Adrenal gland (tissue), 12 donors: ENCODE data around the gene RSPO1. TPM values are rescaled to one million over a fixed set of nuclear protein-coding genes. Genes with fewer than 3 reads are reported as not detected.

Source experiments
- DNase-seq, 7 donors: peaks; one replicate each; pipeline ENCODE4 v3.0.0-alpha.2; 2019 to 2020
- H3K27ac ChIP-seq, 5 donors: fragments of 200-600 bp; sonication (generic) in 4 of 5; 1 replicate in 3 of 5; 2 replicates in 2 of 5; pipeline versions ENCODE4 v1.5.1 to v1.8.0; 2016 to 2020; ENCODE audit warnings: mild to moderate bottlenecking in 1 of 5
- H3K27me3 ChIP-seq: fragments of 200-600 bp; 2 replicates; pipeline ENCODE4 v1.8.0; 2021
- H3K36me3 ChIP-seq, 2 donors: fragments of 200-600 bp; replicated peaks in 1 of 2; 1 replicate in 1 of 2; 2 replicates in 1 of 2; pipeline versions ENCODE4 v1.5.1 to v1.8.0; 2018 to 2022
- H3K4me1 ChIP-seq, 2 donors: fragments of 200-600 bp; replicated peaks in 1 of 2; 1 replicate in 1 of 2; 2 replicates in 1 of 2; pipeline versions ENCODE4 v1.5.1 to v1.8.0; 2018 to 2021
- H3K4me3 ChIP-seq, 4 donors: fragments of 200-600 bp; sonication (generic) in 3 of 4; one replicate each; pipeline ENCODE4 v1.5.1; 2016 to 2018
- H3K9me3 ChIP-seq, 3 donors: fragments of 200-600 bp; sonication (generic) in 1 of 3; replicated peaks in 1 of 3; 1 replicate in 2 of 3; 2 replicates in 1 of 3; pipeline versions ENCODE4 v1.5.1 to v1.8.0; 2016 to 2021
- POLR2A ChIP-seq, 2 donors: fragments of 450-650 bp; IDR thresholded peaks; one replicate each; pipeline ENCODE4 v1.6.1; 2017; ENCODE audit warnings: antibody characterized with exemption in 2 of 2, mild to moderate bottlenecking in 2 of 2, moderate library complexity in 1 of 2
- WGBS, 4 donors: extraction: QIAGEN DNeasy Blood & Tissue Kit in 2 of 4; methylation state at CpG; one replicate each; pipeline versions ENCODE4 v1.1.5 to v1.1.7; 2013 to 2017; 5-methylcytosine and 5-hydroxymethylcytosine counted together
- intact Hi-C, 2 donors: fragments of 100-400 bp; cut with DNase I; formaldehyde crosslinking; loops; one replicate each; pipeline versions ENCODE4 v1.14.1 to v1.15.0; 2022 to 2023
- polyA plus RNA-seq, 3 donors: library from polyadenylated mRNA; stranded (reverse); fragments of 200-250 nt in 2 of 3; fragments of 350-450 nt in 1 of 3; fragmentation: Illumina TruSeq in 1 of 3; extraction: RNeasy Lipid Tissue Mini Kit (QIAGEN cat#74804) in 1 of 3; gene quantifications; one replicate each; pipeline ENCODE4 v1.2.3, GENCODE V29; 2013 to 2014
- total RNA-seq, 9 donors: library from RNA; depleted of rRNA in 4 of 9; stranded (reverse); fragments of >200 nt in 4 of 9; fragments of 120-200 nt in 1 of 9; fragmentation: NEBNext Ultra II Directional in 1 of 9; extraction: Animal tissue kit (Norgen Biotek cat#: 25700) in 1 of 9; gene quantifications; one replicate each; pipeline versions ENCODE4 v1.1.0 to v1.2.4, GENCODE V29; 2013 to 2023
- TF ChIP-seq, protein P1 (sequence below), 6 experiments: fragments of 450-650 bp in 4 of 6; fragments of 200-600 bp in 2 of 6; sonication (generic) in 1 of 6; IDR thresholded peaks; 1 replicate in 5 of 6; 2 replicates in 1 of 6; pipeline versions ENCODE4 v1.5.1 to v1.8.0; 2016 to 2021; ENCODE audit warnings: antibody characterized with exemption in 6 of 6, mild to moderate bottlenecking in 2 of 6, moderate library complexity in 1 of 6
- donor health status: healthy with polysubstance abuse.
- donor health status: Bipolar disorder and iron deficiency.
- donor health status: DM: yes; HTN: yes; CAD: no.
- donor health status: DM: no; HTN: no; CAD: no.
- donor health status: DM: no; HTN: no; CAD: no.
- donor health status: DM: yes; HTN: yes; CAD: no.

RSPO1 gene
- total and polyA plus RNA-seq, 12 donors = 0.11 to 0.51 (median 0.18) TPM; not detected in 4

DNA sequence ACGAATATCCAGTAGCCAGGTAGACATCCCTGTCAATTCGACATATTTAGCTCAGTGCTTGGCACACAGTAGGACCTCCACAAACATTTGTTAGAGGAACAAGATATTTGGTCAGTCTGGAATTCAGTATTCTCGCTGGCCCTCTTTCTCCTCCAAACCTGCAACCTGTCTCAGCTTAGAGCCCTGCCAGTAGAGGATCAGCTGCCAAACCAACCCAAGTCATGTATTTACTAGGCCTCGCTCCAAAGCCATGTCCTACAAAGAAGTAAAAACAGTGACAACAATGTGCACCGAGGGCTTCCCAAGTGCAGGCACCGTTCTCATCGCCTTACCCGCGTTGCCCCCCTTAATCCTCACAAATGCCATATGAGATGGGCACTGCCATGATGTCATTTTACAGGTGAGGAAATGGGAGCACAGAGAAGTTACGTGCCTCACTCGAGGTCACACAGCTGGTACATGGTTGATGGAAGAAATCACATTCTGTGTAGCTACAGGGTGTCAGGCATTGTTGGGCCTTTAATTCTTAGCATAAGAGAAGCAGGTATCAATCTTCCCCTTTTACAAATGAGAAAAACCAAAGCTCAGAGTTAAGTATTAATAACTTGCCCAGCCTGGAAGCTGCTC is 31.7 kb upstream of the RSPO1 start:
- Histone ChIP-seq H3K36me3 (no peaks in the 10 kb centered on the region), H3K27ac (no peak overlapping the region), H3K9me3 (no peaks in the 10 kb centered on the region), H3K27me3 (no peaks in the 10 kb centered on the region), H3K4me1 (no peaks in the 10 kb centered on the region), H3K4me3 (no peak overlapping the region)
- TF ChIP-seq, protein P1, sequence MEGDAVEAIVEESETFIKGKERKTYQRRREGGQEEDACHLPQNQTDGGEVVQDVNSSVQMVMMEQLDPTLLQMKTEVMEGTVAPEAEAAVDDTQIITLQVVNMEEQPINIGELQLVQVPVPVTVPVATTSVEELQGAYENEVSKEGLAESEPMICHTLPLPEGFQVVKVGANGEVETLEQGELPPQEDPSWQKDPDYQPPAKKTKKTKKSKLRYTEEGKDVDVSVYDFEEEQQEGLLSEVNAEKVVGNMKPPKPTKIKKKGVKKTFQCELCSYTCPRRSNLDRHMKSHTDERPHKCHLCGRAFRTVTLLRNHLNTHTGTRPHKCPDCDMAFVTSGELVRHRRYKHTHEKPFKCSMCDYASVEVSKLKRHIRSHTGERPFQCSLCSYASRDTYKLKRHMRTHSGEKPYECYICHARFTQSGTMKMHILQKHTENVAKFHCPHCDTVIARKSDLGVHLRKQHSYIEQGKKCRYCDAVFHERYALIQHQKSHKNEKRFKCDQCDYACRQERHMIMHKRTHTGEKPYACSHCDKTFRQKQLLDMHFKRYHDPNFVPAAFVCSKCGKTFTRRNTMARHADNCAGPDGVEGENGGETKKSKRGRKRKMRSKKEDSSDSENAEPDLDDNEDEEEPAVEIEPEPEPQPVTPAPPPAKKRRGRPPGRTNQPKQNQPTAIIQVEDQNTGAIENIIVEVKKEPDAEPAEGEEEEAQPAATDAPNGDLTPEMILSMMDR (IDR thresholded peaks at IDR 0.05) = no peak
- no peak for TF ChIP-seq POLR2A (IDR thresholded peaks at IDR 0.05)
- WGBS, 4 donors = 72 to 87% (median 81%) methylated on average over 11 of the region's 11 CpGs
- DNase-seq = no peak
- intact Hi-C loops = no loop called here

DNA sequence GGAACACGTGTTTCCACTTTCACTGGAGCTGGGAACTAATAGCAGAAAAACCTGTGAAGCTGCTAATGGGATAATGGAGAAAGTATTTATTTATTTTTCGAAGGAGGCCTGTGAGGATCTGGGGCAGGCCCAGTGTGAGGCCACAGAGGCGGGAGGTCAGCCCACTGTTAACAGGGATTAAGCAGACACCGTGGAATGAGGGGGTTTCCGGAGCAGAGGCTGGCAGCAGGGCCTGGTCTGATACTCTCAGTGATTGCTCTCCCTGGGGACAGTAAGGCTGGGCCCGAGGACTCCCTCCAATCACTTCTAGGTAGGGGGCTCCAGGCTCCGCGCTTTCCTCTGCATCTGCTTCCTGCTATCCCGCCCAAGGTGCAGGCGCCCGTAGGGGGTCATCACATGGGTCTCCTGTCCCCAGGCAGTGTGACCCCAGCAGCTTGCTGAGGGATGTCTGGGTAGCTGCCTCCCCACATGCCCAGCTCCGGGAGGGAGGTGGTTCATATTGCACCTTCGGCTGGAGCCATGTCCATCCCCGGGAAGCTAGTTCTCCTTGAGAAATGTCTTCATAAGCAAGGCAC is 28.8 kb upstream of the RSPO1 start:
- Histone ChIP-seq H3K4me1 (no peaks in the 10 kb centered on the region), H3K4me3 (no peak overlapping the region), H3K9me3 (no peaks in the 10 kb centered on the region), H3K27me3 (peaks cover 3% of the 10 kb centered on the region), H3K36me3 (no peaks in the 10 kb centered on the region), H3K27ac (no peak overlapping the region)
- intact Hi-C loops = no loop called here
- WGBS, 4 donors = 54 to 74% (median 56%) methylated on average over 8 to 14 of the region's 14 CpGs
- DNase-seq = no peak
- TF ChIP-seq, protein P1 (IDR thresholded peaks at IDR 0.05) = no peak
- TF ChIP-seq POLR2A (IDR thresholded peaks at IDR 0.05) = no peak

DNA sequence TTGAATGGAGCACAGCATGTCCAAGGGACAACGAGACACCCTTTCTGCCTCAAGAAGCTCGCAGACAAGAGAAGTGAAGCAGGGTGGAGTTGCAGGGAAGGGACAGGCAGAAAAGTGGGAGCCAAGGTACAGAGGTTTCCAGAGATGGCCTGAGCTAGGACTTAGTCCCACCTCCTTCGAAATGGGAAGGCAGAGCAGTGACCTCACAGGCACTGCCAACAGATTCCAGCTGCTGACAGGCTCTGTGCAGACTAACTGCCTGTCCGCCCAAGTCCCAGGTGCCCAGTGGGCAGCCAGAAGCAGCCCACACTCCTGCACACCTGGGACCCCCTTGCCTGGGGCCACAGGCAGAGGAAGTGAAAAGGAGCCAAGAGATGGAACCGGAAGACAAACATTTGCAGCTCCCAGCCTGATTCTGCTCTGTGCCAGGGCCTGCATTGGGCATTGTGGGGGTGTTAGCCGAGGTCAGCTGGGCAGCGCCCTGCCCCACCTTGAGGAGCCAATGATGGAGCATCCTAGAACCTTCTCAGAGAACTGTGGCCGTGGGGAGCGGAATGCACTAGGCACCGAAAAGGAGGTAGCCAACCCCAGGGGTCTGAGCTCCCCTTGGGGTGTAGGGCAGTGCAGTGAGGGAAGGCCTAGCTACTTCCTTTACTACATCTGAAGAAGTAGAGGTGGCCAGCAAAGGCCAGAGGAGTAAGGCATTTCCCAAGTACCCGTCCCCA is 27.5 kb upstream of the RSPO1 start:
- Histone ChIP-seq H3K36me3 (no peaks in the 10 kb centered on the region), H3K27ac (no peak overlapping the region), H3K4me3 (no peak overlapping the region), H3K9me3 (no peaks in the 10 kb centered on the region), H3K27me3 (peaks cover 3% of the 10 kb centered on the region), H3K4me1 (no peaks in the 10 kb centered on the region)
- WGBS, 4 donors = 71 to 78% (median 74%) methylated on average over 10 to 11 of the region's 11 CpGs
- no peak for DNase-seq
- intact Hi-C loops = no loop called here
- no peak for TF ChIP-seq POLR2A (IDR thresholded peaks at IDR 0.05)
- TF ChIP-seq, protein P1 (IDR thresholded peaks at IDR 0.05) = no peak

DNA sequence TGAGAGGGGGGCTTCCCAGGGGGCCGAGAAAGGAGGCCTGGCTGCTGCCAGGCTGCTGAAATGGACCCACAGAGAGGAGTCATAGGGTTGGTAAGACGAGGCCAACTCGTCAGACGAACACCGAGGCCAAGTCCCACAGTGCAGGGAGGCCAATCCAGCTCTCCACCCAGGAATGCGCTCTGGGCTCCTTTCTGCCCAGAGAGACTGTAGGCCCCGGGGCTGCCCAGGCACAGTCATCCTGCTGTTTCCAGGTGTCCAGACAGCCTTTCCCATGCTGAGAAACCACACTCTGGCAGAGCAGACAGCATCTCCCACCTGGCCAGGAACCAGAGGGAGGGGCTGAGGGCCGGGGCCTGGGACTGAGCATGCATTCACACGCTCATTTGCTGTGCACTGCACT is 26.7 kb upstream of the RSPO1 start:
- no peak overlapping the region for H3K27ac ChIP-seq
- H3K4me1 ChIP-seq = no peaks in the 10 kb centered on the region
- H3K9me3 ChIP-seq = no peaks in the 10 kb centered on the region
- H3K27me3 ChIP-seq = peaks cover 3% of the 10 kb centered on the region
- WGBS, 4 donors = 48 to 100% (median 69%) methylated on average over 1 to 9 of the region's 9 CpGs
- no peak overlapping the region for H3K4me3 ChIP-seq
- H3K36me3 ChIP-seq = no peaks in the 10 kb centered on the region
- intact Hi-C loops = no loop called here
- DNase-seq = no peak
- no peak for TF ChIP-seq POLR2A (IDR thresholded peaks at IDR 0.05)
- TF ChIP-seq, protein P1 (IDR thresholded peaks at IDR 0.05) = no peak
